B cell (primary cell): ENCODE results near the gene FAM53B. TPM values are rescaled to one million over a fixed set of nuclear protein-coding genes. Genes with fewer than 3 reads are reported as not detected.

Experiments used
- ATAC-seq: fragments of 200-7000 bp; cut with Tn5 transposase; one replicate; pipeline ENCODE4 v1.10.0; 2021; ENCODE audit warnings: low read depth, mild to moderate bottlenecking, moderate number of reproducible peaks, moderate library complexity
- CTCF ChIA-PET: fragments of 350-600 bp; sonication (Branson Sonifier 250); formaldehyde crosslinking; loops from one replicate; lab custom pipeline; 2021; ENCODE audit warnings: antibody characterized with exemption, inconsistent platforms; lab: Charles Lee
- POLR2A ChIA-PET: fragments of 350-600 bp; sonication (Branson Sonifier 250); formaldehyde crosslinking; loops from one replicate; lab custom pipeline; 2021; ENCODE audit warnings: antibody characterized with exemption; lab: Charles Lee
- DNase-seq: peaks from one replicate; pipeline ENCODE4 v3.0.0; 2013
- H2AFZ ChIP-seq: 2 replicates; pipeline ENCODE4 v1.6.1; 2012; ENCODE audit warnings: mild to moderate bottlenecking, low read depth, low read length; ENCODE audit not compliant: insufficient read depth, poor library complexity, severe bottlenecking
- H3K27ac ChIP-seq, 2 donors: 1 replicate in 1 of 2; 2 replicates in 1 of 2; pipeline ENCODE4 v1.5.1; 2012 to 2013; ENCODE audit warnings: low read length in 2 of 2, mild to moderate bottlenecking in 2 of 2, moderate library complexity in 1 of 2
- H3K27me3 ChIP-seq, 4 experiments: fragments of 200-600 bp in 1 of 4; sonication (generic) in 1 of 4; replicated peaks in 1 of 4; 1 replicate in 2 of 4; 2 replicates in 2 of 4; pipeline versions ENCODE4 v1.6.1 to v1.7.0; 2013 to 2016; ENCODE audit warnings: low read length in 3 of 4, mild to moderate bottlenecking in 2 of 4, mixed read lengths in 1 of 4, moderate library complexity in 1 of 4; ENCODE audit not compliant: insufficient read depth in 4 of 4, control insufficient read depth in 3 of 4; ENCODE audit errors: control extremely low read depth in 1 of 4
- H3K36me3 ChIP-seq, 2 experiments: replicated peaks in 1 of 2; 1 replicate in 1 of 2; 2 replicates in 1 of 2; pipeline versions ENCODE4 v1.6.1 to v1.7.1; 2013; ENCODE audit warnings: low read length in 1 of 2; ENCODE audit not compliant: insufficient read depth in 2 of 2, control insufficient read depth in 1 of 2; ENCODE audit errors: control extremely low read depth in 1 of 2, extremely low read depth in 1 of 2
- H3K4me1 ChIP-seq, 2 donors: fragments of 200-600 bp in 1 of 2; sonication (generic) in 1 of 2; 1 replicate in 1 of 2; 2 replicates in 1 of 2; pipeline versions ENCODE4 v1.5.1 to v1.6.1; 2013 to 2017; ENCODE audit warnings: low read length in 2 of 2; ENCODE audit not compliant: control insufficient read depth in 2 of 2, insufficient read depth in 2 of 2
- H3K4me2 ChIP-seq: replicated peaks from 2 replicates; pipeline ENCODE3; 2012; ENCODE audit warnings: mild to moderate bottlenecking, low read depth, low read length; ENCODE audit not compliant: poor library complexity, severe bottlenecking
- H3K4me3 ChIP-seq, 5 experiments: fragments of 200-600 bp in 1 of 5; sonication (generic) in 1 of 5; 1 replicate in 3 of 5; 2 replicates in 2 of 5; pipeline versions ENCODE4 v1.5.1 to v1.7.0; 2011 to 2016; ENCODE audit warnings: low read length in 4 of 5, mild to moderate bottlenecking in 4 of 5, low read depth in 2 of 5, control low read depth in 1 of 5, moderate library complexity in 1 of 5; ENCODE audit not compliant: insufficient read depth in 1 of 5; ENCODE audit errors: control extremely low read depth in 1 of 5, extremely low read depth in 1 of 5
- H3K79me2 ChIP-seq: fragments of 200-600 bp; sonication (generic); one replicate; pipeline ENCODE4 v1.6.0; 2016; ENCODE audit warnings: low read length; ENCODE audit not compliant: control insufficient read depth, insufficient read depth
- H3K9ac ChIP-seq: fragments of 200-600 bp; sonication (generic); 2 replicates; pipeline ENCODE4 v1.6.1; 2017; ENCODE audit warnings: mild to moderate bottlenecking, low read length, moderate library complexity
- H3K9me3 ChIP-seq, 3 donors: one replicate each; pipeline versions ENCODE4 v1.6.1 to v1.7.1; 2013; ENCODE audit warnings: low read length in 2 of 3; ENCODE audit not compliant: control insufficient read depth in 2 of 3, insufficient read depth in 1 of 3; ENCODE audit errors: control extremely low read depth in 1 of 3
- H4K20me1 ChIP-seq: 2 replicates; pipeline ENCODE4 v1.6.0; 2012; ENCODE audit warnings: mild to moderate bottlenecking, low read length; ENCODE audit not compliant: insufficient read depth, control insufficient read depth, poor library complexity, severe bottlenecking
- H3K27ac Mint-ChIP-seq: one replicate; pipeline ENCODE4 v1.8.0; 2021; ENCODE audit warnings: mixed read lengths
- H3K27me3 Mint-ChIP-seq: one replicate; pipeline ENCODE4 v1.8.0; 2021; ENCODE audit warnings: mixed read lengths
- H3K4me1 Mint-ChIP-seq: one replicate; pipeline ENCODE4 v1.8.0; 2021; ENCODE audit warnings: mixed read lengths
- H3K4me3 Mint-ChIP-seq: one replicate; pipeline ENCODE4 v1.8.0; 2021; ENCODE audit warnings: mixed read lengths
- H3K9me3 Mint-ChIP-seq: one replicate; pipeline ENCODE4 v1.8.0; 2022; ENCODE audit warnings: mixed read lengths; ENCODE audit not compliant: insufficient read depth
- CTCF ChIP-seq: fragments of 200-600 bp; IDR thresholded peaks from one replicate; pipeline ENCODE4 v1.8.0; 2022; ENCODE audit warnings: antibody characterized with exemption, mild to moderate bottlenecking
- EZH2 ChIP-seq: IDR thresholded peaks from 2 replicates; pipeline ENCODE4 v1.6.1; 2012; ENCODE audit warnings: borderline replicate concordance, low read depth, mild to moderate bottlenecking, moderate library complexity, low read length; ENCODE audit not compliant: insufficient read depth, poor library complexity, severe bottlenecking
- WGBS: methylation state at CpG from one replicate; pipeline ENCODE4 v1.1.5; 2013; ENCODE audit warnings: missing lambda C conversion rate; ENCODE audit not compliant: insufficient coverage; 5-methylcytosine and 5-hydroxymethylcytosine counted together
- intact Hi-C: fragments of 100-400 bp; cut with micrococcal nuclease; formaldehyde crosslinking; loops from one replicate; pipeline ENCODE4 v1.10.0; 2022
- polyA plus RNA-seq: library from polyadenylated mRNA; depleted of rRNA; stranded (reverse); fragments of >200 nt; gene quantifications from 2 replicates; pipeline ENCODE4 v1.2.3, GENCODE V29; 2012
- total RNA-seq, 2 donors: library from RNA; stranded (reverse); fragments of 120-200 nt in 1 of 2; gene quantifications; 1 replicate in 1 of 2; 2 replicates in 1 of 2; pipeline versions ENCODE4 v1.2.3 to v1.2.4, GENCODE V29; 2013 to 2022

Gene FAM53B
- total and polyA plus RNA-seq, 2 donors (not counting 1 experiment from before 2014, with no cell fraction given) = 51.2 to 186 TPM

- Mint-ChIP-seq H3K4me3 (no peak overlapping the region), H3K4me1 (peaks cover 49% of the 10 kb centered on the region), H3K27me3 (no peaks in the 10 kb centered on the region), H3K9me3 (no peaks in the 10 kb centered on the region), H3K27ac (no peak overlapping the region)
- Histone ChIP-seq H3K27me3 (no peaks in the 10 kb centered on the region), H3K36me3 (no peaks in the 10 kb centered on the region), H3K4me3 (no peak overlapping the region), H3K79me2 (peaks cover 34% of the 10 kb centered on the region), H3K4me2 (no peak overlapping the region), H3K9me3 (peaks cover 0 to 7% (median 0%) of the 10 kb centered on the region in 3 donors), H3K27ac (no peak overlapping the region), H2AFZ (no peak overlapping the region), H4K20me1 (no peaks in the 10 kb centered on the region), H3K4me1 (peaks cover 31 to 43% of the 10 kb centered on the region in 2 donors), H3K9ac (no peak overlapping the region)
- WGBS = 98% methylated on average over 10 of the region's 11 CpGs
- ATAC-seq = no peak
- CTCF ChIA-PET = interaction anchor here (0.7 to 0.9 kb wide), 2 partner anchors 9 to 48 kb away, joined by 3 to 6 read pairs; no protein-coding TSS in a partner anchor
- POLR2A ChIA-PET = no interaction called here
- no peak for DNase-seq
- TF ChIP-seq CTCF (no peak), EZH2 (no peak)
- intact Hi-C loops = no loop called here
Observed at GRCh38 chr10:124572751-124573150, 171.4 kb downstream of the FAM53B start.

GRCh38 chr10:124570646-124571045 is 173.5 kb downstream of the FAM53B start:
- Histone ChIP-seq H3K79me2 (peaks cover 29% of the 10 kb centered on the region), H3K27ac (no peak overlapping the region), H3K36me3 (no peaks in the 10 kb centered on the region), H3K4me3 (no peak overlapping the region), H3K4me1 (peaks cover 39 to 45% of the 10 kb centered on the region in 2 donors), H3K9ac (no peak overlapping the region), H4K20me1 (no peaks in the 10 kb centered on the region), H3K9me3 (peaks cover 0 to 7% (median 0%) of the 10 kb centered on the region in 3 donors), H3K4me2 (peak overlapping the region; percentile 44), H3K27me3 (no peaks in the 10 kb centered on the region), H2AFZ (no peak overlapping the region)
- DNase-seq = no peak
- intact Hi-C loops = no loop called here
- no peak for ATAC-seq
- H3K4me3 Mint-ChIP-seq = peak overlapping the region; percentile 13
- peak overlapping the region; percentile 39 for H3K27ac Mint-ChIP-seq
- 77% methylated on average over 6 of the region's 9 CpGs for WGBS
- ChIA-PET CTCF (interaction anchor here (0.8 to 2.0 kb wide), 7 partner anchors 10 to 62 kb away, joined by 3 to 12 read pairs (median 4); no protein-coding TSS in a partner anchor), POLR2A (interaction anchor here (0.5 kb wide), 1 partner anchor 617 kb away, joined by 3 read pairs; no protein-coding TSS in a partner anchor)
- H3K9me3 Mint-ChIP-seq = no peaks in the 10 kb centered on the region
- H3K27me3 Mint-ChIP-seq = no peaks in the 10 kb centered on the region
- no peak for TF ChIP-seq CTCF
- TF ChIP-seq EZH2 = no peak
- peaks cover 52% of the 10 kb centered on the region for H3K4me1 Mint-ChIP-seq
